ENCODE data around the gene NTM. TPM values are rescaled to one million over a fixed set of nuclear protein-coding genes. Genes with fewer than 3 reads are reported as not detected.

The NTM gene
- total and polyA plus RNA-seq, 4 experiments from 2014 or later: not detected

DNA sequence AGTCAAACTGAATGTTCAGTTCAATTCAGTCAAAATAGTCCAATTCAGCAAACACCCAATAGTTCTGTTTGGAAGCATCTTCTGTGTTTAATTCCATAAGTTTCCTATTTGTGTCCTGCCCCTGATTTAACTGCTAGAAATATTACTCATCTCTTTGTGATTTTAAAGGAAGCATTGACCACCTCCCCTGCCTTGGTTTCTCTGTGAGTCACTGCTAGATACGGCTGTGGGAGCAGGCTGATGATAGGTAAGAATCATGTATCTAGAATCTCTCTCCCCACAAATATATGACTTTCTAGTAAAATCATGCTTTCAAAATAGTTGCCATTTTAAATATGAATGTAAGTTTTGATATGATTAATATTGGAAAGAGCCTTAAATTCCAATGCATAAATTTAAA, 888.5 kb downstream of the NTM start:
- Mint-ChIP-seq H3K9me3 (peaks cover 0 to 4% (median 0%) of the 10 kb centered on the region in 8 donors), H3K4me1 (no peaks in the 10 kb centered on the region), H3K4me3 (no peak overlapping the region), H3K36me3 (no peaks in the 10 kb centered on the region), H3K27me3 (no peaks in the 10 kb centered on the region), H3K27ac (no peak overlapping the region)
- H3K27me3 ChIP-seq (ENCODE audit: insufficient read depth, low read length): no peaks in the 10 kb centered on the region
- H3K27ac ChIP-seq (ENCODE audit: low read depth, low read length): no peak overlapping the region
- CTCF ChIA-PET (ENCODE audit: partially characterized antibody): no interaction called here
- POLR2A ChIA-PET (ENCODE audit: partially characterized antibody): no interaction called here
- no peaks in the 10 kb centered on the region for H3K4me1 ChIP-seq (ENCODE audit: insufficient read depth, low read length)
- no peak for DNase-seq
- no peak overlapping the region for H3K4me3 ChIP-seq (ENCODE audit: low read length in 2 of 2)
- intact Hi-C loops (cut with micrococcal nuclease): no loop called here
- H3K9me3 ChIP-seq (ENCODE audit: control insufficient read depth in 1 of 2, low read length in 2 of 2): no peaks in the 10 kb centered on the region
- no peaks in the 10 kb centered on the region for H3K36me3 ChIP-seq (ENCODE audit: insufficient read depth, low read length)

GRCh38 chr11:132260636-132261035, 890.2 kb downstream of the NTM start:
- H3K9me3 ChIP-seq (ENCODE audit: control insufficient read depth in 1 of 2, low read length in 2 of 2): no peaks in the 10 kb centered on the region
- H3K36me3 Mint-ChIP-seq: no peaks in the 10 kb centered on the region
- POLR2A ChIA-PET (ENCODE audit: partially characterized antibody): no interaction called here
- no peaks in the 10 kb centered on the region for H3K4me1 ChIP-seq (ENCODE audit: insufficient read depth, low read length)
- no peak overlapping the region for H3K4me3 Mint-ChIP-seq
- CTCF ChIA-PET (ENCODE audit: partially characterized antibody): interaction anchor here (1.0 kb wide), 1 partner anchor 39 kb away, joined by 3 read pairs; no protein-coding TSS in a partner anchor
- peaks cover 0 to 4% (median 0%) of the 10 kb centered on the region in 8 donors for H3K9me3 Mint-ChIP-seq
- no peak for DNase-seq
- H3K27me3 ChIP-seq (ENCODE audit: insufficient read depth, low read length): no peaks in the 10 kb centered on the region
- H3K27ac Mint-ChIP-seq: no peak overlapping the region
- H3K4me3 ChIP-seq (ENCODE audit: low read length in 2 of 2): no peak overlapping the region
- intact Hi-C loops (cut with micrococcal nuclease): no loop called here
- no peak overlapping the region for H3K27ac ChIP-seq (ENCODE audit: low read depth, low read length)
- no peaks in the 10 kb centered on the region for H3K27me3 Mint-ChIP-seq
- no peaks in the 10 kb centered on the region for H3K4me1 Mint-ChIP-seq
- H3K36me3 ChIP-seq (ENCODE audit: insufficient read depth, low read length): no peaks in the 10 kb centered on the region

GRCh38 chr11:132263241-132263640, 892.8 kb downstream of the NTM start:
- ChIA-PET POLR2A (ENCODE audit: partially characterized antibody) (no interaction called here), CTCF (ENCODE audit: partially characterized antibody) (interaction anchor here (1.5 kb wide), 1 partner anchor 49 kb away, joined by 3 read pairs; no protein-coding TSS in a partner anchor)
- no peak overlapping the region for H3K27ac Mint-ChIP-seq
- H3K4me3 ChIP-seq (ENCODE audit: low read length in 2 of 2): no peak overlapping the region
- intact Hi-C loops (cut with micrococcal nuclease): no loop called here
- H3K9me3 ChIP-seq (ENCODE audit: control insufficient read depth in 1 of 2, low read length in 2 of 2): no peaks in the 10 kb centered on the region
- H3K27me3 Mint-ChIP-seq: peaks cover 0 to 1% of the 10 kb centered on the region in 2 donors
- no peaks in the 10 kb centered on the region for H3K4me1 ChIP-seq (ENCODE audit: insufficient read depth, low read length)
- no peaks in the 10 kb centered on the region for H3K36me3 ChIP-seq (ENCODE audit: insufficient read depth, low read length)
- peaks cover 0 to 2% (median 0%) of the 10 kb centered on the region in 8 donors for H3K9me3 Mint-ChIP-seq
- no peak overlapping the region for H3K27ac ChIP-seq (ENCODE audit: low read depth, low read length)
- no peaks in the 10 kb centered on the region for H3K4me1 Mint-ChIP-seq
- H3K27me3 ChIP-seq (ENCODE audit: insufficient read depth, low read length): no peaks in the 10 kb centered on the region
- no peaks in the 10 kb centered on the region for H3K36me3 Mint-ChIP-seq
- no peak for DNase-seq
- no peak overlapping the region for H3K4me3 Mint-ChIP-seq

- POLR2A ChIA-PET (ENCODE audit: partially characterized antibody): no interaction called here
- Histone ChIP-seq H3K9me3 (ENCODE audit: control insufficient read depth in 1 of 2, low read length in 2 of 2) (no peaks in the 10 kb centered on the region), H3K27me3 (ENCODE audit: insufficient read depth, low read length) (no peaks in the 10 kb centered on the region), H3K4me1 (ENCODE audit: insufficient read depth, low read length) (no peaks in the 10 kb centered on the region), H3K4me3 (ENCODE audit: low read length in 2 of 2) (no peak overlapping the region), H3K27ac (ENCODE audit: low read depth, low read length) (no peak overlapping the region), H3K36me3 (ENCODE audit: insufficient read depth, low read length) (no peaks in the 10 kb centered on the region)
- no peak for DNase-seq
- Mint-ChIP-seq H3K4me3 (no peak overlapping the region), H3K27me3 (peaks cover 0 to 1% of the 10 kb centered on the region in 2 donors), H3K27ac (no peak overlapping the region), H3K4me1 (no peaks in the 10 kb centered on the region), H3K9me3 (peaks cover 0 to 2% (median 0%) of the 10 kb centered on the region in 8 donors), H3K36me3 (no peaks in the 10 kb centered on the region)
- CTCF ChIA-PET (ENCODE audit: partially characterized antibody): interaction anchor here (1.5 kb wide), 1 partner anchor 49 kb away, joined by 3 read pairs; no protein-coding TSS in a partner anchor
- intact Hi-C loops (cut with micrococcal nuclease): no loop called here
Observed at GRCh38 chr11:132263875-132264274, 893.5 kb downstream of the NTM start.

DNA sequence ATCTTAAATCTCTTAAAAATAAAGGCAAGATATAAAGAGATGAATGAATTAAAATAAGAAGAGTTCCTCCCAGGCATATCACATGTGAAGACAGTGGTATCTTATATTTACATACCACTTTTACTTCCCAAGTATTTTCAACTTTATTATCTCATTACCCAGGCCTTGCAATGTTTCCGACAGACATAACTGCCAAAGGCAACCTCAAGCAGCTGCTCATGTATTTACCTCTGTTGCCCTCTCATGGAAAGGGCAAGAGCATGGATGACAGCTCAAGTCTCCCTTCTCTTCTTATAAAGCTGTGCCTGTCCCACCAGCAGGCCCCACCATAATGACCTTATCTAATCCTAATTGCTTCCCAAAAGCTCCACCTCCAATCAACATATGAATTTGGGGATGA, 894.2 kb downstream of the NTM start:
- Histone ChIP-seq H3K9me3 (ENCODE audit: control insufficient read depth in 1 of 2, low read length in 2 of 2) (no peaks in the 10 kb centered on the region), H3K36me3 (ENCODE audit: insufficient read depth, low read length) (no peaks in the 10 kb centered on the region), H3K27me3 (ENCODE audit: insufficient read depth, low read length) (no peaks in the 10 kb centered on the region), H3K4me3 (ENCODE audit: low read length in 2 of 2) (no peak overlapping the region), H3K27ac (ENCODE audit: low read depth, low read length) (no peak overlapping the region), H3K4me1 (ENCODE audit: insufficient read depth, low read length) (no peaks in the 10 kb centered on the region)
- intact Hi-C loops (cut with micrococcal nuclease): no loop called here
- ChIA-PET CTCF (ENCODE audit: partially characterized antibody) (no interaction called here), POLR2A (ENCODE audit: partially characterized antibody) (no interaction called here)
- no peaks in the 10 kb centered on the region for H3K4me1 Mint-ChIP-seq
- peaks cover 0 to 1% of the 10 kb centered on the region in 2 donors for H3K27me3 Mint-ChIP-seq
- H3K36me3 Mint-ChIP-seq: no peaks in the 10 kb centered on the region
- no peak overlapping the region for H3K4me3 Mint-ChIP-seq
- no peak for DNase-seq
- peaks cover 0 to 2% (median 0%) of the 10 kb centered on the region in 8 donors for H3K9me3 Mint-ChIP-seq
- no peak overlapping the region for H3K27ac Mint-ChIP-seq

GRCh38 chr11:132278801-132279574, 908.6 kb downstream of the NTM start:
- H3K4me1 ChIP-seq (ENCODE audit: insufficient read depth, low read length): no peaks in the 10 kb centered on the region
- no peak overlapping the region for H3K27ac ChIP-seq (ENCODE audit: low read depth, low read length)
- H3K36me3 ChIP-seq (ENCODE audit: insufficient read depth, low read length): no peaks in the 10 kb centered on the region
- no peak overlapping the region for H3K4me3 Mint-ChIP-seq
- no peaks in the 10 kb centered on the region for H3K9me3 Mint-ChIP-seq
- no peaks in the 10 kb centered on the region for H3K9me3 ChIP-seq (ENCODE audit: control insufficient read depth in 1 of 2, low read length in 2 of 2)
- CTCF ChIA-PET (ENCODE audit: partially characterized antibody): interaction anchor here (0.6 to 3.6 kb wide), 3 partner anchors 19 to 662 kb away, joined by 3 to 21 read pairs (median 3); no protein-coding TSS in a partner anchor
- no peaks in the 10 kb centered on the region for H3K27me3 Mint-ChIP-seq
- no peaks in the 10 kb centered on the region for H3K36me3 Mint-ChIP-seq
- POLR2A ChIA-PET (ENCODE audit: partially characterized antibody): no interaction called here
- no peaks in the 10 kb centered on the region for H3K4me1 Mint-ChIP-seq
- no peak overlapping the region for H3K4me3 ChIP-seq (ENCODE audit: low read length in 2 of 2)
- intact Hi-C loops (cut with micrococcal nuclease): loop anchor here (2.0 kb wide), 1 partner anchor 662 kb away; no protein-coding TSS in a partner anchor
- H3K27ac Mint-ChIP-seq: no peak overlapping the region
- no peak for DNase-seq
- H3K27me3 ChIP-seq (ENCODE audit: insufficient read depth, low read length): no peaks in the 10 kb centered on the region

GRCh38 chr11:132284048-132284447, 913.6 kb downstream of the NTM start:
- Histone ChIP-seq H3K4me1 (ENCODE audit: insufficient read depth, low read length) (no peaks in the 10 kb centered on the region), H3K9me3 (ENCODE audit: control insufficient read depth in 1 of 2, low read length in 2 of 2) (no peaks in the 10 kb centered on the region), H3K4me3 (ENCODE audit: low read length in 2 of 2) (no peak overlapping the region), H3K27ac (ENCODE audit: low read depth, low read length) (no peak overlapping the region), H3K27me3 (ENCODE audit: insufficient read depth, low read length) (no peaks in the 10 kb centered on the region), H3K36me3 (ENCODE audit: insufficient read depth, low read length) (no peaks in the 10 kb centered on the region)
- Mint-ChIP-seq H3K27me3 (no peaks in the 10 kb centered on the region), H3K9me3 (peaks cover 0 to 3% (median 0%) of the 10 kb centered on the region in 8 donors), H3K4me3 (no peak overlapping the region), H3K36me3 (no peaks in the 10 kb centered on the region), H3K27ac (no peak overlapping the region), H3K4me1 (no peaks in the 10 kb centered on the region)
- ChIA-PET CTCF (ENCODE audit: partially characterized antibody) (interaction anchor here (1.2 kb wide), 1 partner anchor 11 kb away, joined by 3 read pairs; no protein-coding TSS in a partner anchor), POLR2A (ENCODE audit: partially characterized antibody) (no interaction called here)
- no peak for DNase-seq
- intact Hi-C loops (cut with micrococcal nuclease): no loop called here

Data from CD4-positive, alpha-beta memory T cell (primary cell).